A673 (cell line): Measurements from ENCODE around the gene ADARB2.

Experiments
- CTCF ChIP-seq: fragments of 300-800, 200-600 bp; sonication (generic); conservative IDR thresholded peaks from 2 replicates; pipeline ENCODE4 v1.5.1; 2017; ENCODE audit warnings: low read depth, mild to moderate bottlenecking, antibody characterized with exemption, low read length, moderate library complexity, mixed read lengths
- EZH2 ChIP-seq: fragments of 200-600 bp; sonication (generic); IDR thresholded peaks from 2 replicates; pipeline ENCODE4 v1.6.1; 2017; ENCODE audit warnings: borderline replicate concordance, low read depth, mild to moderate bottlenecking, mixed read lengths, antibody characterized with exemption, low read length; ENCODE audit not compliant: poor library complexity, severe bottlenecking

GRCh38 chr10:1273372-1274105 lies 463.8 kb downstream of the ADARB2 start:
- no peak for TF ChIP-seq CTCF
- no peak for TF ChIP-seq EZH2
